ENCODE measurements around the gene OTOG.

OTOG gene

DNA sequence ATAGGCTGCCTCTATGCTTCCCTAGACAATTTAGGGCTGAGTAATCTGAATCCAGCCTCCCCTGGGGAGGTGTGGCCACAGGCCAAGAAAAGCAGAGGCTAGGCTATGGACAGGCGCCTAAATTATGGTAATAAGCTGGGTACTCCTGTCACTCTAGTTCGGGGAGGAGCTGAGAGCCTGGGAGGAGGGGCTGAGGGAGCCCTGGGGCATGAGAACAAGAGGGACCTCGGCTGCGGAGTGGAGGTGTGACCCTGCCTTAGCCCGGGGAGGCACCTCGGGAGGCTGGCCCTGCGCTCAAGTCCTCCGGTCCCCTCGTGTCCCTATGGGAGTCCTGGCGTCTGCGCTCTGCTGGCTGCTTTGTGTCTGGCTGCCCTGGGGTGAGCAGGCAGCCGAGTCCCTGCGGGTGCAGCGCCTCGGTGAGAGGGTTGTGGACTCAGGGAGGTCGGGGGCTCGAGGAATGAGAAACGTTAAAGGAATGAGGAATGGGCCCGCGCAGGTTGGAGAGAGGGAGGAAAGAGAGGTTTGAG, at the start of gene OTOG:
OTOG (plus strand) TSS at position 209 of the 527 bp plus-strand sequence; CDS start at position 323, 114 bp downstream.
- DNase-seq (ENCODE audit: low read depth in 4 of 4, low spot score in 1 of 4), result no peak

DNA sequence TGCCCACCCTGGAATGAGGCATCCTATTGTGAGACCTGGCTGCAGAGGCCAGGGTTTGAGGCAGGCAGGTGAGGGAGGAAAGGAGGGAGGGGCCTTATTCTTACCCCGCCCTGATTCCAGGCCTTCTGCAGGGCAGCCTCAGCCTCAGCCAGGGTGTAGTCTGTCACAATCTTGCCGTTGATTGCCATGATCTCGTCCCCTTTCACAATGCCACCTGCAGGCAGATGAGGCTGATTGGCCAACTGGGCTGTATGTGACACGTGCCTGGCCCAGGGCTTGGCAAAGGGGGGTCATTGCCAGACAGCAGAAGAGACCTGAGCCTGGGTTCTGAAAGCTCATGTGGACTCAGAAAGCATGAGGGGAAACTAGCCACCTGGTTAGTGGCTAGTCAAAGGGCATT, 49.0 kb upstream of the OTOG start:
- no peak for DNase-seq (ENCODE audit: low read depth in 4 of 4, low spot score in 1 of 4)

GRCh38 chr11:17498475-17498874, 48.6 kb upstream of the OTOG start:
- DNase-seq (ENCODE audit: low read depth in 4 of 4, low spot score in 1 of 4), result no peak

DNA sequence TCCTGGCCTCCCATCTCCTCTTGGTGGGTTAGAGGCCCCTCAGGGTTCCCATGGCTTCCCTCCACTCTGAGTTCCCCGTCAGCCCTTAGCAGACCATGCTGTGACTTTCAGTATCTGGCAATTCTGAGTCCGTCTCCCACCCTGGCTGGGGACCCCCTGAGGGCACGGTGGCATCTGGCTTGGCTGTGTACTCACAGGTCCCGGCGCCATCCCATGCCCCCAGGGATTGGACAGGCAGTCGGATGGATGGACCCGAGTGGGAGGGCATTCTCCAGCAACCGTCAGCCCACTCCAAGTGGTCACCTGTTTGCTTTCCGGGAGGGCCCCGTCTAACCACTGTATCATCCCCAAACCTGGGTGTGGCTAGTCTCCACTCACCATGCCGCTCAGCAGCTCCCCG, 46.4 kb upstream of the OTOG start:
- no peak for DNase-seq (ENCODE audit: low read depth in 4 of 4, low spot score in 1 of 4)

DNA sequence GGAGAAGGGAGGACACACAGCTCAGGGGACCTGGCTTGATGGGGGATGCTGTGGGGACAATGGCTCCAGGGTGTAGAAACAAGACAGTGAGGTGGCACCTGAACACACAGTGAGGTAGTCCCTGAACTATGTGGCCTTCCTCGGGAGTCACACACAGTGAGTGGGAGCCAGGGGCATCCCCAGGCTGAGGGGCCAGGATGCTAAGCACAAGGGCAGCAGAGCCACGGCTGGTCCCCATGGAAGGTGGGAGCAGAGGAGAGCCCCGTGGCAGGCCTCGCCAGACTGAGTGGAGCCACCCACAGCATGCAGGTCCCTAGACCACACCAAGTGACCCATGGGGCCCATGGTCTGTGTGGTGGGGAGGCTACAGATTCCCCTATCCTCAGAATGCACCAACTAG, 44.4 kb upstream of the OTOG start:
- DNase-seq (ENCODE audit: low read depth in 4 of 4, low spot score in 1 of 4), result no peak

GRCh38 chr11:17504330-17505107, 42.5 kb upstream of the OTOG start:
- DNase-seq (ENCODE audit: low read depth in 4 of 4, low spot score in 1 of 4), result peak; percentile 59 to 68 (median 62)

- DNase-seq (ENCODE audit: low read depth in 4 of 4, low spot score in 1 of 4), result no peak
Observed at GRCh38 chr11:17505146-17505545, 41.9 kb upstream of the OTOG start.

- no peak for DNase-seq (ENCODE audit: low read depth in 4 of 4, low spot score in 1 of 4)
Observed at GRCh38 chr11:17506314-17506713, 40.7 kb upstream of the OTOG start.

- no peak for DNase-seq (ENCODE audit: low read depth in 4 of 4, low spot score in 1 of 4)
Observed at GRCh38 chr11:17506942-17507341, 40.1 kb upstream of the OTOG start.

GRCh38 chr11:17507773-17508172, 39.3 kb upstream of the OTOG start:
- no peak for DNase-seq (ENCODE audit: low read depth in 4 of 4, low spot score in 1 of 4)

DNA sequence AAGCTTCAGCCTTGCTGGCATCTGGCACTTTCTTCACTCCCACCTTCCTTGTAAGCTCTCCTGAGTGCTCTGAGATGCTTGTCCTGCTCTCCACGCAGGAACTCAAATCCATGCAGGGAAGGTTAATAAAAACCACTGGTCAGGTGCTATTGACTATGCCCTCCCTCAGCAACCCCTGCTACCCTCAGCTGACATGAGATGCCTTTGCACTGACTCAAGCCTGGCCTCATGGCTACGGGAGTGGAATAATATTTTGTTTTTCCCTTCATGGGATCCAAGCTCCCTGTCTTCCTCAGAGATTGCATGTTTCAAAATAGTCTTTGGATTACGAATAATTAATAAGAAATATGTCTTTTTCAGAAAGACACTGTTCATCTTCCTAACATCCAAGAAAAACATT, 38.8 kb upstream of the OTOG start:
- DNase-seq (ENCODE audit: low read depth in 4 of 4, low spot score in 1 of 4), result no peak

- no peak for DNase-seq (ENCODE audit: low read depth in 4 of 4, low spot score in 1 of 4)
Observed at GRCh38 chr11:17508791-17509190, 38.3 kb upstream of the OTOG start.

GRCh38 chr11:17510507-17511206, 36.4 kb upstream of the OTOG start:
- no peak for DNase-seq (ENCODE audit: low read depth in 4 of 4, low spot score in 1 of 4)

DNA sequence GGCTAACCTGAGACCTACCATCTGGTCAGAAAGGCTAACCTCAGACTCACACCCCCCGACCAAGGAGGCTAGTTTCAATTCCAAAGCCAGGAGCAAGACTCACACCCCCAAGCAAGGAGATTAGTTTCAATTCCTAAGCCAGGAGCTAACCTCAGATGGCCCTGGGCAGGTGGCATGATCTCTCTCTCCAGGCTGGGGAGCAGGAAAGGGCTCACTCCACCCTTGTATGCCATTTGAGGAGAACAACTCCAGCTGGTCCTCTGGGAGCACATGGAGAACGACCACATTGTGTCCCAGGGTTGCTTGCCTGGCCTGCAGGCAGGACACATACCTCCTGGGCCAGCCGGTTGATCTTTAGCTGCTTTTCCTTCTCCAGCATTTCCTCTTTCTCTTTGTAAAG, 35.5 kb upstream of the OTOG start:
- no peak for DNase-seq (ENCODE audit: low read depth in 4 of 4, low spot score in 1 of 4)

DNA sequence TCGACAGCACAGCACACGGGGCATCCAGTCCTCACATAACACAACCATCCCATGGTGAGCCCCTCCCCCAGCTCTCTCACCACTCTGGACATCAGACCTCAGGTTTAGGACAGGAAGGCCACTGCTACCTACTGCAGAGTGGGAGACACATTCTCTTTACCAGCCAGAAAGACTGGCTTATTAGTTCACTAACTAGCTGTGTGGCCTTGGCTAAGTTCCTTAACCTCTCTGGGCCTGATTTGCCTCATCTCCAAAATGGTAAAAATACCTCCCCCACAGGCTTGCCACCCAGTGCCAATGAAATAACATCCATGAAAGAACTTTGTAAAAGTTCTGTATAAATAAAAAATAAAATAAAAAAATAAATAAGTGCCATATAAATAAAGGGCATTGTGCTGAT, 35.0 kb upstream of the OTOG start:
- DNase-seq (ENCODE audit: low read depth in 4 of 4, low spot score in 1 of 4), result no peak

DNA sequence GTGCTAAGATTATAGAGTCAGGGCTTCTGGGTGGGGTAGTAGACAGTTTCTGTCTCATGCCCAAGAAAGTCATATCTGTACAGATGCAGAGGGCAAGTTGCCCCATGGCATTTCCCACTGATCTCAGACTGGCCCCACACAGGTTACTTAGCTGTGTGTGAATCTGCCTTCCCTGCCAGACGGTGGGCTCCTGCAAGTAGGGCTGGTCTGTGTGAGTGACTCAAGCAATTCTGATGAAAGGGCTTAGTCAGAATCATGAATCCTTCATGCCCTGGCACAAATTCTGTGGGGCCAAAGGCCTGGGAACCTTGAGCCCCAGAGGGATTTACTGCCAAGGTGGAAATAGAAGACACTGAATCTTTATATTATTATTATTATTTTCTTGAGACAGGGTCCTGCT, 33.2 kb upstream of the OTOG start:
- no peak for DNase-seq (ENCODE audit: low read depth in 4 of 4, low spot score in 1 of 4)

- no peak for DNase-seq (ENCODE audit: low read depth in 4 of 4, low spot score in 1 of 4)
Observed at GRCh38 chr11:17514476-17514875, 32.6 kb upstream of the OTOG start.

GRCh38 chr11:17515443-17516176, 31.4 kb upstream of the OTOG start:
- DNase-seq (ENCODE audit: low read depth in 4 of 4, low spot score in 1 of 4), result no peak

- no peak for DNase-seq (ENCODE audit: low read depth in 4 of 4, low spot score in 1 of 4)
Observed at GRCh38 chr11:17516551-17517150, 30.4 kb upstream of the OTOG start.

GRCh38 chr11:17517186-17517585, 29.9 kb upstream of the OTOG start:
- no peak for DNase-seq (ENCODE audit: low read depth in 4 of 4, low spot score in 1 of 4)

DNA sequence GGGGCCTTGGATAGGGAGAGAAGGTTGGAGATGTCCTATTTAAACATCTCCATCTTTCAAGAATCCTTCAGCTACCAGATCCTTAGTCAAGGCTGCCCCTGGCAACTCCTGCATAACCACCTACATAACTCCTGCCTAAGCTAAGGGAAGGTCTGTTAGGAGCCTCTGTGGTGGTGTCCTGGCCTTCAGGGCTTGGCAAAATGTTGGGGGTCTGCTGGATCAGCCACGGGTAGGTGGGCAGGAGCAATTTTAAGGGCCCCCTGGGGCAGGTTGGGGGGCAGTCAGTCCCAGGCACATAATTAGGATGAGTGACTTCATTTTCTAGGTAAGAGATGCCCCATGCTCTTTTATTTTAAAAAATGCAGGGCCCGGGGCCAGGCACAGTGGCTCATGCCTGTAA, 28.7 kb upstream of the OTOG start:
- no peak for DNase-seq (ENCODE audit: low read depth in 4 of 4, low spot score in 1 of 4)

Measured in stimulated activated CD4-positive, alpha-beta T cell treated with anti-CD3 and anti-CD28 coated beads, Interleukin-1b, Interleukin-23, amount 100 ng/mL, for 24 hours (primary cell).